ENCODE results near the gene PLS3. TPM values are rescaled to one million over a fixed set of nuclear protein-coding genes. Genes with fewer than 3 reads are reported as not detected.
A peak's percentile ranks its signal among the peaks of the same experiment; 100 is the strongest.

PLS3 gene
- total and polyA plus RNA-seq, 2 of the 13 experiments (the other 11 are each of a cell fraction or from before 2014, with no cell fraction given): 55.7 to 99.9 TPM

DNA sequence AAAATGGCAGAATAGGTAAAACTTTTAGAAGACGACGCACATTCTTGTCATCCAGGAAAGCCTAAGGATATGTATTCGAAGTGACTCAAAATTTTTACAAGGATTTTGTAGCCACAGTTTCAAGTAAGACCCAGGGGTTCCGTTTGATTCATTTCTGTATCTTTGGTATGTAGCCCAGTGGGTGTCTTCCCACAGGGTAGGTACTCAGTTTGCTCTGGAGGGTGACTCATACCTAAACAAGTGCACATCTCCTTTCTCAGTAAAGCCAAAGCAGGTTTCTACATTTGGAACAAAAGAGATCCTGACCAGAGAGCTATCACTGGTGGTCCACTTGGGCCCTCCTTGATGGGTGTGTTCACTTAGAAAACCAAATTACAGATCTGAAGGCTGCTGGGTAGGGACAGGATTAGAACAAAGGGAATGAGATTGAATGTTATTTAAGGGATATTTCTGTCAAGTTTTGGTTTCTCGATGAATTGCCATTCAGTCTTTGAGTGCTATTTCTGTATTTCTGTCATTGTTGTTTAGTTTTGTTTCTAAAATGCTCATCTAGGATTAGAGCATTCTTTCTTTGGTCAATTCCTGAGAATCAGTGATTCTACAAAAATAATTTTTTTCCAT lies 56.1 kb downstream of the PLS3 start:
- Histone ChIP-seq H2AFZ (ENCODE audit: low read length) (no peak overlapping the region), H4K20me1 (ENCODE audit: insufficient read depth, low read length) (no peaks in the 10 kb centered on the region), H3K27me3 (ENCODE audit: control insufficient read depth in 1 of 2, insufficient read depth in 2 of 2, low read length in 2 of 2) (no peaks in the 10 kb centered on the region), H3K27ac (ENCODE audit: extremely low read length, insufficient read depth, low read length) (no peak overlapping the region), H3K79me2 (ENCODE audit: insufficient read depth, low read length) (no peaks in the 10 kb centered on the region), H3K9me3 (ENCODE audit: low read length) (no peaks in the 10 kb centered on the region), H3K36me3 (replicated peaks in 1 of 2; ENCODE audit: control insufficient read depth in 1 of 2, insufficient read depth in 2 of 2, low read length in 2 of 2) (no peaks in the 10 kb centered on the region), H3K4me2 (ENCODE audit: low read depth, low read length) (no peak overlapping the region), H3K4me1 (ENCODE audit: insufficient read depth, low read length) (peaks cover 7% of the 10 kb centered on the region; the same call in 1 of the 2 replicates), H3K9ac (ENCODE audit: insufficient read depth, low read depth, low read length) (no peak overlapping the region), H3K4me3 (replicated peaks in 1 of 3; ENCODE audit: insufficient read depth in 1 of 3, low read depth in 2 of 3, low read length in 3 of 3) (no peak overlapping the region)
- TF ChIP-seq FOXK2 (IDR thresholded peaks at IDR 0.05) (no peak), ZNF350 (CRISPR knock-in tag; IDR thresholded peaks at IDR 0.05; ENCODE audit: borderline replicate concordance, low read depth) (no peak), ZNF326 (CRISPR knock-in tag; IDR thresholded peaks at IDR 0.05; ENCODE audit: borderline replicate concordance) (no peak), ZNF619 (CRISPR knock-in tag; IDR thresholded peaks at IDR 0.05) (no peak), ZKSCAN1 (IDR thresholded peaks at IDR 0.05; ENCODE audit: low read length) (no peak), CHD4 (IDR thresholded peaks at IDR 0.05; ENCODE audit: borderline replicate concordance, low read length) (no peak), ZNF124 (CRISPR knock-in tag; IDR thresholded peaks at IDR 0.05) (no peak)
- TF ChIP-seq, protein P1, sequence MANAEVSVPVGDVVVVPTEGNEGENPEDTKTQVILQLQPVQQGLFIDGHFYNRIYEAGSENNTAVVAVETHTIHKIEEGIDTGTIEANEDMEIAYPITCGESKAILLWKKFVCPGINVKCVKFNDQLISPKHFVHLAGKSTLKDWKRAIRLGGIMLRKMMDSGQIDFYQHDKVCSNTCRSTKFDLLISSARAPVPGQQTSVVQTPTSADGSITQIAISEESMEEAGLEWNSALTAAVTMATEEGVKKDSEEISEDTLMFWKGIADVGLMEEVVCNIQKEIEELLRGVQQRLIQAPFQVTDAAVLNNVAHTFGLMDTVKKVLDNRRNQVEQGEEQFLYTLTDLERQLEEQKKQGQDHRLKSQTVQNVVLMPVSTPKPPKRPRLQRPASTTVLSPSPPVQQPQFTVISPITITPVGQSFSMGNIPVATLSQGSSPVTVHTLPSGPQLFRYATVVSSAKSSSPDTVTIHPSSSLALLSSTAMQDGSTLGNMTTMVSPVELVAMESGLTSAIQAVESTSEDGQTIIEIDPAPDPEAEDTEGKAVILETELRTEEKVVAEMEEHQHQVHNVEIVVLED (CRISPR knock-in tag; IDR thresholded peaks at IDR 0.05; ENCODE audit: borderline replicate concordance): no peak
- TF ChIP-seq, protein P2, sequence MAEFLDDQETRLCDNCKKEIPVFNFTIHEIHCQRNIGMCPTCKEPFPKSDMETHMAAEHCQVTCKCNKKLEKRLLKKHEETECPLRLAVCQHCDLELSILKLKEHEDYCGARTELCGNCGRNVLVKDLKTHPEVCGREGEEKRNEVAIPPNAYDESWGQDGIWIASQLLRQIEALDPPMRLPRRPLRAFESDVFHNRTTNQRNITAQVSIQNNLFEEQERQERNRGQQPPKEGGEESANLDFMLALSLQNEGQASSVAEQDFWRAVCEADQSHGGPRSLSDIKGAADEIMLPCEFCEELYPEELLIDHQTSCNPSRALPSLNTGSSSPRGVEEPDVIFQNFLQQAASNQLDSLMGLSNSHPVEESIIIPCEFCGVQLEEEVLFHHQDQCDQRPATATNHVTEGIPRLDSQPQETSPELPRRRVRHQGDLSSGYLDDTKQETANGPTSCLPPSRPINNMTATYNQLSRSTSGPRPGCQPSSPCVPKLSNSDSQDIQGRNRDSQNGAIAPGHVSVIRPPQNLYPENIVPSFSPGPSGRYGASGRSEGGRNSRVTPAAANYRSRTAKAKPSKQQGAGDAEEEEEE (CRISPR knock-in tag; IDR thresholded peaks at IDR 0.05; ENCODE audit: borderline replicate concordance): no peak
- CTCF ChIA-PET (ENCODE audit: low intra/inter-chr PET ratio, low total read pairs): no interaction called here
- intact Hi-C loops (cut with micrococcal nuclease; ENCODE audit: unreplicated experiment) (no loop called here), in situ Hi-C loops (cut with HindIII; ENCODE audit: extremely low pct_ligation_motif_present, low pct_unique_long_range_greater_than_20kb) (no loop called here)
- ATAC-seq (no peak), DNase-seq (ENCODE audit: low spot score) (no peak), FAIRE-seq (peak; percentile 48)
- POLR2A ChIA-PET: no interaction called here
- no TSS peak for BruUV-seq (replicated peaks)
- 100% methylated on average over 4 of the region's 5 CpGs for WGBS (ENCODE audit: low lambda C conversion rate)
